T-helper 1 cell treated with Interleukin-12 subunit alpha and Interleukin-12 subunit beta and Interleukin-4 antibody, amounts not matched to agents 30 μg/mL and 1 μg/mL, for 36 hours (primary cell): Measurements from ENCODE around the gene CD59.

Experiments used
- H3K27ac Mint-ChIP-seq: one replicate; pipeline ENCODE4 v1.8.0; 2021; ENCODE audit warnings: mild to moderate bottlenecking, mixed read lengths
- H3K27me3 Mint-ChIP-seq: one replicate; pipeline ENCODE4 v1.8.0; 2021; ENCODE audit warnings: low read depth, mixed read lengths
- H3K36me3 Mint-ChIP-seq: one replicate; pipeline ENCODE4 v1.8.0; 2021; ENCODE audit warnings: low read depth, mixed read lengths
- H3K4me1 Mint-ChIP-seq: one replicate; pipeline ENCODE4 v1.8.0; 2021; ENCODE audit warnings: low read depth, mixed read lengths
- H3K4me3 Mint-ChIP-seq: one replicate; pipeline ENCODE4 v1.8.0; 2021; ENCODE audit warnings: mild to moderate bottlenecking, moderate library complexity, mixed read lengths
- H3K9me3 Mint-ChIP-seq: one replicate; pipeline ENCODE4 v1.8.0; 2021; ENCODE audit warnings: mixed read lengths

CD59 gene

GRCh38 chr11:33769542-33769941 lies 33.3 kb upstream of the CD59 start:
- Mint-ChIP-seq H3K27ac (no peak overlapping the region), H3K4me3 (no peak overlapping the region), H3K36me3 (peaks cover 34% of the 10 kb centered on the region), H3K9me3 (no peaks in the 10 kb centered on the region), H3K4me1 (peaks cover 25% of the 10 kb centered on the region), H3K27me3 (peaks cover under 1% of the 10 kb centered on the region)

GRCh38 chr11:33767624-33768023 lies 31.4 kb upstream of the CD59 start:
- H3K27me3 Mint-ChIP-seq, result no peaks in the 10 kb centered on the region
- no peak overlapping the region for H3K27ac Mint-ChIP-seq
- no peak overlapping the region for H3K4me3 Mint-ChIP-seq
- peaks cover 46% of the 10 kb centered on the region for H3K36me3 Mint-ChIP-seq
- no peaks in the 10 kb centered on the region for H3K9me3 Mint-ChIP-seq
- H3K4me1 Mint-ChIP-seq, result peaks cover 15% of the 10 kb centered on the region

- H3K4me3 Mint-ChIP-seq, result no peak overlapping the region
- H3K27me3 Mint-ChIP-seq, result no peaks in the 10 kb centered on the region
- H3K9me3 Mint-ChIP-seq, result no peaks in the 10 kb centered on the region
- H3K36me3 Mint-ChIP-seq, result peaks cover 50% of the 10 kb centered on the region
- no peak overlapping the region for H3K27ac Mint-ChIP-seq
- H3K4me1 Mint-ChIP-seq, result peaks cover 8% of the 10 kb centered on the region
These were observed 29.9 kb upstream of the CD59 start for GRCh38 chr11:33766085-33766484.

GRCh38 chr11:33761471-33761870 lies 25.2 kb upstream of the CD59 start:
- no peaks in the 10 kb centered on the region for H3K27me3 Mint-ChIP-seq
- no peak overlapping the region for H3K27ac Mint-ChIP-seq
- H3K9me3 Mint-ChIP-seq, result no peaks in the 10 kb centered on the region
- H3K4me1 Mint-ChIP-seq, result peaks cover 8% of the 10 kb centered on the region
- H3K36me3 Mint-ChIP-seq, result peaks cover 65% of the 10 kb centered on the region
- no peak overlapping the region for H3K4me3 Mint-ChIP-seq

GRCh38 chr11:33753304-33753967 lies 17.2 kb upstream of the CD59 start:
- Mint-ChIP-seq H3K27ac (no peak overlapping the region), H3K27me3 (no peaks in the 10 kb centered on the region), H3K9me3 (no peaks in the 10 kb centered on the region), H3K4me3 (no peak overlapping the region), H3K36me3 (peaks cover 25% of the 10 kb centered on the region), H3K4me1 (peaks cover 4% of the 10 kb centered on the region)

- H3K27me3 Mint-ChIP-seq, result no peaks in the 10 kb centered on the region
- H3K36me3 Mint-ChIP-seq, result peaks cover 27% of the 10 kb centered on the region
- H3K4me3 Mint-ChIP-seq, result no peak overlapping the region
- no peak overlapping the region for H3K27ac Mint-ChIP-seq
- H3K9me3 Mint-ChIP-seq, result no peaks in the 10 kb centered on the region
- peaks cover 4% of the 10 kb centered on the region for H3K4me1 Mint-ChIP-seq
These were observed 15.7 kb upstream of the CD59 start for GRCh38 chr11:33751878-33752277.

GRCh38 chr11:33747979-33748378 lies 11.8 kb upstream of the CD59 start:
- Mint-ChIP-seq H3K27me3 (no peaks in the 10 kb centered on the region), H3K36me3 (peaks cover 14% of the 10 kb centered on the region), H3K4me3 (no peak overlapping the region), H3K9me3 (no peaks in the 10 kb centered on the region), H3K4me1 (no peaks in the 10 kb centered on the region), H3K27ac (no peak overlapping the region)

GRCh38 chr11:33743291-33743690 lies 7.1 kb upstream of the CD59 start:
- no peak overlapping the region for H3K27ac Mint-ChIP-seq
- peaks cover 15% of the 10 kb centered on the region for H3K36me3 Mint-ChIP-seq
- H3K4me1 Mint-ChIP-seq, result no peaks in the 10 kb centered on the region
- peaks cover 4% of the 10 kb centered on the region for H3K27me3 Mint-ChIP-seq
- H3K4me3 Mint-ChIP-seq, result no peak overlapping the region
- H3K9me3 Mint-ChIP-seq, result no peaks in the 10 kb centered on the region

GRCh38 chr11:33742249-33742851 lies 6.1 kb upstream of the CD59 start:
- Mint-ChIP-seq H3K27ac (no peak overlapping the region), H3K4me1 (no peaks in the 10 kb centered on the region), H3K27me3 (peaks cover 6% of the 10 kb centered on the region), H3K9me3 (no peaks in the 10 kb centered on the region), H3K4me3 (no peak overlapping the region), H3K36me3 (peaks cover 12% of the 10 kb centered on the region)

GRCh38 chr11:33741806-33742205 lies 5.6 kb upstream of the CD59 start:
- no peak overlapping the region for H3K27ac Mint-ChIP-seq
- H3K4me3 Mint-ChIP-seq, result no peak overlapping the region
- H3K9me3 Mint-ChIP-seq, result no peaks in the 10 kb centered on the region
- no peaks in the 10 kb centered on the region for H3K4me1 Mint-ChIP-seq
- peaks cover 9% of the 10 kb centered on the region for H3K36me3 Mint-ChIP-seq
- peaks cover 6% of the 10 kb centered on the region for H3K27me3 Mint-ChIP-seq

- H3K27me3 Mint-ChIP-seq, result peaks cover 6% of the 10 kb centered on the region
- peaks cover 27% of the 10 kb centered on the region for H3K4me1 Mint-ChIP-seq
- peaks cover 24% of the 10 kb centered on the region for H3K36me3 Mint-ChIP-seq
- H3K4me3 Mint-ChIP-seq, result no peak overlapping the region
- H3K9me3 Mint-ChIP-seq, result no peaks in the 10 kb centered on the region
- H3K27ac Mint-ChIP-seq, result no peak overlapping the region
These were observed 1.2 kb upstream of the CD59 start for GRCh38 chr11:33737362-33737821.

- Mint-ChIP-seq H3K27me3 (peaks cover 6% of the 10 kb centered on the region), H3K9me3 (no peaks in the 10 kb centered on the region), H3K36me3 (peaks cover 27% of the 10 kb centered on the region), H3K27ac (peak overlapping the region; percentile 88), H3K4me3 (peak overlapping the region; percentile 90), H3K4me1 (peaks cover 35% of the 10 kb centered on the region)
These were observed 714 bp downstream of the CD59 start for GRCh38 chr11:33735271-33736147.

GRCh38 chr11:33734441-33735270 lies 1.6 kb downstream of the CD59 start:
- Mint-ChIP-seq H3K9me3 (no peaks in the 10 kb centered on the region), H3K4me1 (peaks cover 35% of the 10 kb centered on the region), H3K36me3 (peaks cover 32% of the 10 kb centered on the region), H3K27ac (peak overlapping the region; percentile 88), H3K4me3 (peak overlapping the region; percentile 90), H3K27me3 (peaks cover 6% of the 10 kb centered on the region)

- peak overlapping the region; percentile 70 for H3K4me3 Mint-ChIP-seq
- H3K27ac Mint-ChIP-seq, result peak overlapping the region; percentile 70
- H3K9me3 Mint-ChIP-seq, result no peaks in the 10 kb centered on the region
- H3K4me1 Mint-ChIP-seq, result peaks cover 38% of the 10 kb centered on the region
- peaks cover 35% of the 10 kb centered on the region for H3K36me3 Mint-ChIP-seq
- H3K27me3 Mint-ChIP-seq, result peaks cover 6% of the 10 kb centered on the region
These were observed 2.2 kb downstream of the CD59 start for GRCh38 chr11:33733980-33734379.
